ENCODE measurements around the gene AGBL4. TPM values are rescaled to one million over a fixed set of nuclear protein-coding genes. Genes with fewer than 3 reads are reported as not detected.

Gene AGBL4
- total RNA-seq, 1 experiment from 2014 or later = not detected

DNA sequence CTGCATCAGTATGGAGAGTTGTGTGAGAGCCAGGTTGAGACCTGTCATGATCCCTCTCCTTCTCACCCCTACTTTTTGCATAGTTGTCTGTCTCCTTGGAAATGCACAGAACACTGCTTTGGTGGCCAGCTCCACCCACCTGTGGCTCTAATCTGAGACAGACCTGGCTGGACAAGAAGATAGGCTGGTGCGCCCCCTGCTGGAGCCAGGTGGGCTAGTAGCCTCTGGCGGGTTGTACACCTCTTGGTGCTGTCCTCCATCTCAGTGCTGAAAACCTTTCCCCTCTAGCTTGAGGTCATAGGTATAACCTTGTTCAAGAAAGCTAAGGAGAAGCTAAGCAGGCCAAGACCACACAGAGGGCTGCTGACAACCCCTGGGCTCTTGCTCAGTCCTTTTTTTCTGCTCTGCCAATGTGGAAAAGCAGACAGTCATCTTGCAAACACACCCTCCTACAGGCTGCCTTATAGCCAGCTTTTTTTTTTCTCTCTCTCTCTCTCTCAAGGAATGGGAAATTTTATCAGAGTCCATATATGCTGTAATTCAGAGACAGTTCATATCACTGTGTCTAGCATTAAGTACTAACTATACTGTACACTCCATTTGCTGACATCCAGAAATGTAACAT is 1492.9 kb downstream of the AGBL4 start:
- H3K4me1 ChIP-seq (ENCODE audit: control insufficient read depth in 1 of 2, insufficient read depth in 2 of 2, low read length in 2 of 2) = no peaks in the 10 kb centered on the region
- no peaks in the 10 kb centered on the region for H3K9me3 ChIP-seq (ENCODE audit: control insufficient read depth in 1 of 2, insufficient read depth in 1 of 2, low read depth in 1 of 2, low read length in 2 of 2)
- no TSS peak for BruUV-seq (replicated peaks)
- H3K9me2 ChIP-seq (ENCODE audit: insufficient read depth) = no peaks in the 10 kb centered on the region
- DNase-seq (ENCODE audit: low read depth, low spot score) (peak; percentile 55), ATAC-seq (peak; percentile 100)
- peaks cover 44% of the 10 kb centered on the region for H3K27me3 ChIP-seq (ENCODE audit: insufficient read depth, low read length)
- H4K20me1 ChIP-seq (ENCODE audit: insufficient read depth) = no peaks in the 10 kb centered on the region
- no peak overlapping the region for H3K27ac ChIP-seq (ENCODE audit: low read depth, low read length)
- H3K4me3 ChIP-seq (replicated peaks in 1 of 2; ENCODE audit: low read depth in 1 of 2, low read length in 2 of 2) = no peak overlapping the region
- H2AFZ ChIP-seq (ENCODE audit: low read depth, low read length, poor library complexity, severe bottlenecking) = no peak overlapping the region
- ChIA-PET CTCF (interaction anchor here (0.6 to 1.4 kb wide), 12 partner anchors 10 to 438 kb away, joined by 3 to 14 read pairs (median 3); partner anchors contain the start of gene SPATA6), POLR2A (no interaction called here), RAD21 (ENCODE audit: low non-redundant PET in 1 of 2, low total read pairs in 2 of 2, uncharacterized antibody in 2 of 2, unreplicated experiment in 2 of 2) (interaction anchor here (0.7 to 1.0 kb wide), 2 partner anchors 19 to 59 kb away, joined by 3 read pairs; partner anchors contain the start of gene SPATA6 (in 1 of the 2))
- H3K9ac ChIP-seq (ENCODE audit: low read length) = no peak overlapping the region
- H3K79me2 ChIP-seq (ENCODE audit: insufficient read depth, low read length) = no peaks in the 10 kb centered on the region
- no peaks in the 10 kb centered on the region for H3K36me3 ChIP-seq (ENCODE audit: control insufficient read depth in 1 of 2, insufficient read depth in 2 of 2, low read length in 2 of 2)
- intact Hi-C loops (cut with micrococcal nuclease) = loop anchor here (1.0 kb wide), 1 partner anchor 422 kb away; no protein-coding TSS in a partner anchor
- TF ChIP-seq CBX3 (IDR thresholded peaks at IDR 0.05; ENCODE audit: low read depth) = peak; percentile 42; the same call in 1 of the 2 replicates
- no peak for TF ChIP-seq FOSL1 (IDR thresholded peaks at IDR 0.05; ENCODE audit: low read depth)
- TF ChIP-seq, protein P1, sequence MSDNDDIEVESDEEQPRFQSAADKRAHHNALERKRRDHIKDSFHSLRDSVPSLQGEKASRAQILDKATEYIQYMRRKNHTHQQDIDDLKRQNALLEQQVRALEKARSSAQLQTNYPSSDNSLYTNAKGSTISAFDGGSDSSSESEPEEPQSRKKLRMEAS (IDR thresholded peaks at IDR 0.05) = no peak
- no peak for TF ChIP-seq POLR2A (IDR thresholded peaks at IDR 0.05; ENCODE audit: borderline replicate concordance, extremely low read depth, insufficient read depth, insufficient read length)
- no peak for TF ChIP-seq CEBPB (IDR thresholded peaks at IDR 0.05; ENCODE audit: low read depth)
- TF ChIP-seq JUND (IDR thresholded peaks at IDR 0.05) = no peak
- TF ChIP-seq, protein P2, sequence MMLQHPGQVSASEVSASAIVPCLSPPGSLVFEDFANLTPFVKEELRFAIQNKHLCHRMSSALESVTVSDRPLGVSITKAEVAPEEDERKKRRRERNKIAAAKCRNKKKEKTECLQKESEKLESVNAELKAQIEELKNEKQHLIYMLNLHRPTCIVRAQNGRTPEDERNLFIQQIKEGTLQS (IDR thresholded peaks at IDR 0.05) = no peak
- TF ChIP-seq, protein P3, sequence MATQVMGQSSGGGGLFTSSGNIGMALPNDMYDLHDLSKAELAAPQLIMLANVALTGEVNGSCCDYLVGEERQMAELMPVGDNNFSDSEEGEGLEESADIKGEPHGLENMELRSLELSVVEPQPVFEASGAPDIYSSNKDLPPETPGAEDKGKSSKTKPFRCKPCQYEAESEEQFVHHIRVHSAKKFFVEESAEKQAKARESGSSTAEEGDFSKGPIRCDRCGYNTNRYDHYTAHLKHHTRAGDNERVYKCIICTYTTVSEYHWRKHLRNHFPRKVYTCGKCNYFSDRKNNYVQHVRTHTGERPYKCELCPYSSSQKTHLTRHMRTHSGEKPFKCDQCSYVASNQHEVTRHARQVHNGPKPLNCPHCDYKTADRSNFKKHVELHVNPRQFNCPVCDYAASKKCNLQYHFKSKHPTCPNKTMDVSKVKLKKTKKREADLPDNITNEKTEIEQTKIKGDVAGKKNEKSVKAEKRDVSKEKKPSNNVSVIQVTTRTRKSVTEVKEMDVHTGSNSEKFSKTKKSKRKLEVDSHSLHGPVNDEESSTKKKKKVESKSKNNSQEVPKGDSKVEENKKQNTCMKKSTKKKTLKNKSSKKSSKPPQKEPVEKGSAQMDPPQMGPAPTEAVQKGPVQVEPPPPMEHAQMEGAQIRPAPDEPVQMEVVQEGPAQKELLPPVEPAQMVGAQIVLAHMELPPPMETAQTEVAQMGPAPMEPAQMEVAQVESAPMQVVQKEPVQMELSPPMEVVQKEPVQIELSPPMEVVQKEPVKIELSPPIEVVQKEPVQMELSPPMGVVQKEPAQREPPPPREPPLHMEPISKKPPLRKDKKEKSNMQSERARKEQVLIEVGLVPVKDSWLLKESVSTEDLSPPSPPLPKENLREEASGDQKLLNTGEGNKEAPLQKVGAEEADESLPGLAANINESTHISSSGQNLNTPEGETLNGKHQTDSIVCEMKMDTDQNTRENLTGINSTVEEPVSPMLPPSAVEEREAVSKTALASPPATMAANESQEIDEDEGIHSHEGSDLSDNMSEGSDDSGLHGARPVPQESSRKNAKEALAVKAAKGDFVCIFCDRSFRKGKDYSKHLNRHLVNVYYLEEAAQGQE (IDR thresholded peaks at IDR 0.05; ENCODE audit: low read depth) = peak; percentile 96
- TF ChIP-seq, protein P4, sequence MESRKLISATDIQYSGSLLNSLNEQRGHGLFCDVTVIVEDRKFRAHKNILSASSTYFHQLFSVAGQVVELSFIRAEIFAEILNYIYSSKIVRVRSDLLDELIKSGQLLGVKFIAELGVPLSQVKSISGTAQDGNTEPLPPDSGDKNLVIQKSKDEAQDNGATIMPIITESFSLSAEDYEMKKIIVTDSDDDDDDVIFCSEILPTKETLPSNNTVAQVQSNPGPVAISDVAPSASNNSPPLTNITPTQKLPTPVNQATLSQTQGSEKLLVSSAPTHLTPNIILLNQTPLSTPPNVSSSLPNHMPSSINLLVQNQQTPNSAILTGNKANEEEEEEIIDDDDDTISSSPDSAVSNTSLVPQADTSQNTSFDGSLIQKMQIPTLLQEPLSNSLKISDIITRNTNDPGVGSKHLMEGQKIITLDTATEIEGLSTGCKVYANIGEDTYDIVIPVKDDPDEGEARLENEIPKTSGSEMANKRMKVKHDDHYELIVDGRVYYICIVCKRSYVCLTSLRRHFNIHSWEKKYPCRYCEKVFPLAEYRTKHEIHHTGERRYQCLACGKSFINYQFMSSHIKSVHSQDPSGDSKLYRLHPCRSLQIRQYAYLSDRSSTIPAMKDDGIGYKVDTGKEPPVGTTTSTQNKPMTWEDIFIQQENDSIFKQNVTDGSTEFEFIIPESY (IDR thresholded peaks at IDR 0.05; ENCODE audit: extremely low read depth, insufficient replicate concordance, low read length) = no peak
- TF ChIP-seq EZH2 (IDR thresholded peaks at IDR 0.05) = no peak
- no peak for TF ChIP-seq ZFX (IDR thresholded peaks at IDR 0.05)
- no peak for TF ChIP-seq TCF7L2 (IDR thresholded peaks at IDR 0.05; ENCODE audit: borderline replicate concordance, extremely low read depth, insufficient read depth, insufficient read length)
- no peak for TF ChIP-seq POLR2AphosphoS5 (IDR thresholded peaks at IDR 0.05; ENCODE audit: low read depth, low read length)
- no peak for TF ChIP-seq SRF (IDR thresholded peaks at IDR 0.05; ENCODE audit: low read depth)
- TF ChIP-seq ZNF274 (IDR thresholded peaks at IDR 0.05; ENCODE audit: low read depth, low read length) = no peak
- TF ChIP-seq RAD21 (IDR thresholded peaks at IDR 0.05; ENCODE audit: low read depth) = peak; percentile 63
- TF ChIP-seq, protein P5, sequence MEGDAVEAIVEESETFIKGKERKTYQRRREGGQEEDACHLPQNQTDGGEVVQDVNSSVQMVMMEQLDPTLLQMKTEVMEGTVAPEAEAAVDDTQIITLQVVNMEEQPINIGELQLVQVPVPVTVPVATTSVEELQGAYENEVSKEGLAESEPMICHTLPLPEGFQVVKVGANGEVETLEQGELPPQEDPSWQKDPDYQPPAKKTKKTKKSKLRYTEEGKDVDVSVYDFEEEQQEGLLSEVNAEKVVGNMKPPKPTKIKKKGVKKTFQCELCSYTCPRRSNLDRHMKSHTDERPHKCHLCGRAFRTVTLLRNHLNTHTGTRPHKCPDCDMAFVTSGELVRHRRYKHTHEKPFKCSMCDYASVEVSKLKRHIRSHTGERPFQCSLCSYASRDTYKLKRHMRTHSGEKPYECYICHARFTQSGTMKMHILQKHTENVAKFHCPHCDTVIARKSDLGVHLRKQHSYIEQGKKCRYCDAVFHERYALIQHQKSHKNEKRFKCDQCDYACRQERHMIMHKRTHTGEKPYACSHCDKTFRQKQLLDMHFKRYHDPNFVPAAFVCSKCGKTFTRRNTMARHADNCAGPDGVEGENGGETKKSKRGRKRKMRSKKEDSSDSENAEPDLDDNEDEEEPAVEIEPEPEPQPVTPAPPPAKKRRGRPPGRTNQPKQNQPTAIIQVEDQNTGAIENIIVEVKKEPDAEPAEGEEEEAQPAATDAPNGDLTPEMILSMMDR (IDR thresholded peaks at IDR 0.05 in 2 of 3, conservative IDR thresholded peaks at IDR 0.05 in 1 of 3; ENCODE audit: borderline replicate concordance in 1 of 3, insufficient read depth in 1 of 3, low read depth in 2 of 3, low read length in 2 of 3) = peak; percentile 61 to 94 (median 94); a peak in 5 of 6 replicates
- TF ChIP-seq EGR1 (IDR thresholded peaks at IDR 0.05; ENCODE audit: low read depth) = no peak
- peak; percentile 14 for TF ChIP-seq YY1 (IDR thresholded peaks at IDR 0.05; ENCODE audit: extremely low read depth, insufficient replicate concordance, low read depth, low read length)
- H3K4me2 ChIP-seq (ENCODE audit: low read length) = no peak overlapping the region

All from HCT116 (cell line).